Measurements from ENCODE around the gene POLR1C. TPM values are rescaled to one million over a fixed set of nuclear protein-coding genes. Genes with fewer than 3 reads are reported as not detected.

POLR1C gene, protein sequence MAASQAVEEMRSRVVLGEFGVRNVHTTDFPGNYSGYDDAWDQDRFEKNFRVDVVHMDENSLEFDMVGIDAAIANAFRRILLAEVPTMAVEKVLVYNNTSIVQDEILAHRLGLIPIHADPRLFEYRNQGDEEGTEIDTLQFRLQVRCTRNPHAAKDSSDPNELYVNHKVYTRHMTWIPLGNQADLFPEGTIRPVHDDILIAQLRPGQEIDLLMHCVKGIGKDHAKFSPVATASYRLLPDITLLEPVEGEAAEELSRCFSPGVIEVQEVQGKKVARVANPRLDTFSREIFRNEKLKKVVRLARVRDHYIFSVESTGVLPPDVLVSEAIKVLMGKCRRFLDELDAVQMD
- total RNA-seq = 34.3 TPM

GRCh38 chr6:43516697-43517504 is at the start of gene POLR1C, which contains the start of gene YIPF3:
TSS of gene POLR1C (plus strand) at chr6:43517089. CDS start at chr6:43517110, 21 bp downstream.
TSS of gene YIPF3 (minus strand) at chr6:43516926. CDS start at chr6:43516807, 119 bp downstream.

DNA sequence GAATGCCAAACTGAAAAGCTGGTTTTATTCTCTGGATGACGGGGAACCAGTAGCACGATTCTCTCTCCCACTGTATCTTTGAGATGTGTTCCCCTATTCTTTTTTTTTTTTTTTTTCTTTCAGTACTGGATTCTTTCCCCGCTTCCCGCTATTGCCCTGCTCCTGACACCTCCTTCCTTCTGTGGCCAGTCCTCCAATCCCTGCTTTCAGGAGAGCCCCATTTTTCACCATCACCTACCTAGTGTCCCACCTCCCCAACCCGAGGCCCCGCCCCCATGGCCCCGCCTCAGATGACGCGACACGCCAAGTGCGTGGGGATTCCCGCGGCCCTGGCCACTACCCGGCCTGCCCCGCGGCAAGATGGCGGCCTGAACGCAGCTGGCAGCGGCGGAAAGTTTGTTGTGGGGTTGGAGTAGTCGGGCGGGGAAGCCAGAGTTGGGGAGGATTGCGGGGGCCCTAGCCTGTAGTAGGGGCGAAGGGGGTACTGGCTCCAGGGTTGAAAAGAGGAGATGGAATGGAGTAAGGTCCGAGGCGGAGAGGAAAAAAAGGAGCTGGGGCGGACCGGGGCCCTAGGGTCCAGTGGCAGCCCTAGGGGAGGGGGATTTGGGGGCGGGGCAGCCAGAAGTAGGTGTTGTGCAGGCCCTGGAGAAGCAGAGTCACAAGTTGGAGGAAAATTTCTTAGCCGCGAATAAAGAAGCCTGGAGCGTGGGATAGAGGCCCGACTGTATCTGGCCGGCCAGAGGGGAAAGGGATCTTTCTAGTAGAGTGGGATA is 39.5 kb upstream of the POLR1C start, which contains the start of gene TJAP1:
TSS of gene TJAP1 (plus strand) at position 336 of the 773 bp plus-strand sequence. CDS start 21,432 bp downstream, outside the sequence.

GRCh38 chr6:43509984-43510826 is 6.7 kb upstream of the POLR1C start, which contains the start of gene LRRC73:
TSS of gene LRRC73 (minus strand) at chr6:43510346. CDS start at chr6:43509785, 561 bp downstream.

Other genes with a start within 250 kb of the POLR1C start
- gene SLC22A7, start 218.8 kb upstream of the POLR1C start, total RNA-seq = not detected
- gene CRIP3, start 208.3 kb upstream of the POLR1C start, total RNA-seq = not detected
- gene ZNF318, start 147.4 kb upstream of the POLR1C start, total RNA-seq = 31.2 TPM
- 18.3 TPM for gene ABCC10, start 89.5 kb upstream of the POLR1C start, total RNA-seq
- gene DLK2, start 61.5 kb upstream of the POLR1C start, total RNA-seq = 2.6 TPM
- 24.7 TPM for gene TJAP1, start 39.5 kb upstream of the POLR1C start, total RNA-seq
- 0.99 TPM for gene LRRC73, start 6.7 kb upstream of the POLR1C start, total RNA-seq
- gene YIPF3, start 163 bp upstream of the POLR1C start, total RNA-seq = 118 TPM
- 31.7 TPM for gene XPO5, start 58.9 kb downstream of the POLR1C start, total RNA-seq
- 18.2 TPM for gene POLH, start 59.1 kb downstream of the POLR1C start, total RNA-seq
- gene GTPBP2, start 112.2 kb downstream of the POLR1C start, total RNA-seq = 46.9 TPM
- 37.4 TPM for gene MAD2L1BP, start 118.8 kb downstream of the POLR1C start, total RNA-seq
- 1.7 TPM for gene RSPH9, start 127.9 kb downstream of the POLR1C start, total RNA-seq
- 35.5 TPM for gene MRPS18A, start 170.7 kb downstream of the POLR1C start, total RNA-seq